Stomach smooth muscle (tissue), 2 donors: ENCODE results near the gene SERPINE2.
"Not testable (repeated sequence)": the region's sequence is repeated elsewhere in the genome, so short reads cannot be mapped to it uniquely, and the experiment has no call there.

ENCODE experiments used
- H3K27ac ChIP-seq: one replicate; pipeline ENCODE4 v1.7.0; 2013; ENCODE audit warnings: mild to moderate bottlenecking, low read length, inconsistent platforms
- H3K27me3 ChIP-seq, 2 donors: one replicate each; pipeline ENCODE4 v1.7.0; 2013; ENCODE audit warnings: low read length in 2 of 2; ENCODE audit not compliant: insufficient read depth in 2 of 2, control insufficient read depth in 1 of 2
- H3K36me3 ChIP-seq, 2 donors: one replicate each; pipeline ENCODE4 v1.7.0; 2013; ENCODE audit warnings: low read length in 2 of 2; ENCODE audit not compliant: control insufficient read depth in 2 of 2, insufficient read depth in 2 of 2
- H3K4me1 ChIP-seq: one replicate; pipeline ENCODE4 v1.7.0; 2013; ENCODE audit warnings: low read length; ENCODE audit not compliant: control insufficient read depth, insufficient read depth
- H3K4me3 ChIP-seq, 2 donors: one replicate each; pipeline ENCODE4 v1.7.0; 2013; ENCODE audit warnings: low read length in 2 of 2
- H3K9ac ChIP-seq, 2 donors: one replicate each; pipeline ENCODE4 v1.7.0; 2013; ENCODE audit warnings: low read length in 2 of 2, mild to moderate bottlenecking in 1 of 2
- H3K9me3 ChIP-seq, 2 donors: one replicate each; pipeline ENCODE4 v1.7.0; 2013; ENCODE audit warnings: low read length in 2 of 2; ENCODE audit not compliant: control insufficient read depth in 2 of 2
- donor health status: healthy.
- donor health status: Pancreatic carcinoma.

The SERPINE2 gene

DNA sequence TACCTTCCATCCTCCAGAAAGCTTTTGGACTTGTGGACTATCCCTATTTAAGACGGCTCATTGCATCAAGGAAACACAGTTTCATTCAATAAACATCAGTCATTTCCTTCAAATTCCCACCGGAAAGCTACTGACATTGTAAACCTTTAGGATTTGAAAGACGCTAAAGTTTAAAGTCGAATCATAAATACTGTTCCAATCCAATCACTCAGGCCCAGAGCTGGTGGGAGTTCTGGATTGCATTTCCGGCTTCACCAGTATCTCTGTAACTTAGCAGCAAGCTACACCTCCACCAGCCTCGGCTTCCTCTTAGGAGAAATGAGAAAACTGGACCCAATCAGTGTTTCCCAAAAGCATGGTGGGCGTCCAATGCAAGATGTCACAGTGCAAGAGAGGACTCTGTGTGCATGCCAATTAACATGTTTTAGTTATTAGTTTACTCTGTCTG lies 95.5 kb downstream of the SERPINE2 start:
- peak overlapping the region; percentile 51 to 89 for H3K9ac ChIP-seq
- H3K9me3 ChIP-seq: no peaks in the 10 kb centered on the region
- H3K4me1 ChIP-seq: peaks cover 18% of the 10 kb centered on the region
- no peaks in the 10 kb centered on the region for H3K27me3 ChIP-seq
- H3K36me3 ChIP-seq: no peaks in the 10 kb centered on the region
- H3K4me3 ChIP-seq: peak overlapping the region; percentile 80 to 88
- no peak overlapping the region for H3K27ac ChIP-seq

DNA sequence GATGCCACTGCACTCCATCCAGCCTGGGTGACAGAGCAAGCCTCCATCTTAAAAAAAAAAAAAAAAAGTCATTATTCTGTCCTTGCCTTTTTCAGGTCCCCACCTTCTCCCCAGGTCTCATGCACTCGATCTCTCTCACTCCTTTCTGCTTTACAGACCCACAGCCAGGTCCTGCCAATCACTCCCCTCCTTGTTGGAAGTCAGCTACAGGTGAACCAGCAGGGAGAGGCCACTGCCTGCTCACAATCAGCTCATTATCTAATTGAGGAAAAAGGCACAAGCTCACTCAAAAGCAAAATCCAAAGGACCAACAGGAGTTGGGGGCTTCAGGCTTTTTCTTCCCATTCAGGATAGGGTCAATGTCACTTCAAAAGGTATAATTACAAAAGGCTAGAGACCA lies 96.0 kb downstream of the SERPINE2 start:
- no peaks in the 10 kb centered on the region for H3K27me3 ChIP-seq
- no peak overlapping the region for H3K27ac ChIP-seq
- H3K4me1 ChIP-seq: peaks cover 18% of the 10 kb centered on the region
- H3K4me3 ChIP-seq: peak overlapping the region; percentile 80 to 88
- no peaks in the 10 kb centered on the region for H3K36me3 ChIP-seq
- H3K9me3 ChIP-seq: no peaks in the 10 kb centered on the region
- H3K9ac ChIP-seq: no peak overlapping the region

DNA sequence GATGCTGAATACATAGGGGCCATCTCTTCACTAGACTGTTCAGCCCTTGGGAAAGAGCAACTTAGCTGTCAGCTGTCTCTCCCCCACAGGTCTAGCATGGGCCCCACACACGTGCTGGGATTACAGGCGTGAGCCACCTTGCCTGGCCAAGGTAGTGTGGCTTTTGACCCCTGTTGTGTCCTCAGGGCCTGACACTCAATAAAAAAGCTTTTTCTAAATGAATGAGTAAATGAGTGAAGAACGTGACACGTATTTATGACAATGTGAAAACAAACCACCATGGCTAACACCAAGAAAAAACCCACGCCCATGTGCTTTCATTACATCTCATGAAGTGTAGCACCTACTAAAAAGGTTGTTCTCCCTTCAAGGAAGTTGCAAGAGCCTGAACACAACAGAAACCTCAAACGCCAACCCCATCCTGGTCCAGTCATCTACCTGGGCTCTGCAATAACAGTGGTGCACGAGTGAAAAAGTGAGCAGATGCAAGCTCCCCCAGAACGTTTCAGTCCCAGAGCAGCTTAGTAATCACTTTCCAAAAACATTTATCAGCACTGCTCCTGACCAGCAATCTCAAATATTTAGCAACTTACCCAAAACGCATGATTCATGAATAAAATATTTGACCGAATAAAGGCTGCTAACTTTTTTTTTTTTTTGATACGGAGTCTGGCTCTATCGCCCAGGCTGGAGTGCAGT lies 97.4 kb downstream of the SERPINE2 start:
- H3K36me3 ChIP-seq: no peaks in the 10 kb centered on the region
- no peaks in the 10 kb centered on the region for H3K9me3 ChIP-seq
- H3K27me3 ChIP-seq: no peaks in the 10 kb centered on the region
- H3K9ac ChIP-seq: no peak overlapping the region
- no peak overlapping the region for H3K27ac ChIP-seq
- H3K4me3 ChIP-seq: no peak overlapping the region
- peaks cover 23% of the 10 kb centered on the region for H3K4me1 ChIP-seq

DNA sequence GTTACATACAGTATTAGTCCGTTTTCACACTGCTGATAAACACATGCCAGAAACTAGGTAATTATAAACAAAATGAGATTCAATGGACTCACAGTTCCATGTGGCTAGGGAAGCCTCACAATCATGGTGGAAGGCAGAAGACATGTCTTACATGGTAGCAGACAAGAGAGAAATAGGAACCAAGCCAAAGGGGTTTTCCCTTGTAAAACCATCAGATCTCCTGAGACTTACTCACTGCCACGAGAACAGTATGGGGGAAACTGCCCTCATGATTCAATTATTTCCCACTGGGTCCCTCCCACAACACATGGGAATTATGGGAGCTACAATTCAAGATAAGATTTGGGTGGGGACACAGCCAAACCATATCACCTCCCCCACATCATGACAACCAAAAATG lies 99.6 kb downstream of the SERPINE2 start:
- H3K4me3 ChIP-seq, H3K27ac ChIP-seq, H3K9ac ChIP-seq, H3K27me3 ChIP-seq, H3K9me3 ChIP-seq, H3K36me3 ChIP-seq: not testable (repeated sequence)
- H3K4me1 ChIP-seq: peaks cover 25% of the 10 kb centered on the region

DNA sequence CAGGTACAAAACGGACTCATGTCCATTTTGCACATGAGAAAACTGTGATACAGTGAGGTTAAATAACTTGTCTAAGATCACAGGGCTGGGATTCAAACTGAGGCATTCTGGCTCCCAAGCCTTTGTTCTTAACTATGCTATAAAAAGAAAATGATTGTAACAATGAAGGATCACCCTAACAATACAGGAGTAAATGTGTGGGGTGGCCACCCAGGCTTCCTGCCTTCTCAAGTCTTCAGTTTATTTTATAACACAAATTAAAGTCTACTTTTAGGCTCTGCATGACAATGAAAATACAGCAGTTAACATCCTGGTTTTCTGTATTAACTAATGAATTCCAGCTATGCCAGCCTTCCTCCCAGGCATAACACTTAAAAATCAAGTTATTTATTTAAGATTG lies 101.6 kb downstream of the SERPINE2 start:
- Histone ChIP-seq H3K27ac (no peak overlapping the region), H3K9me3 (no peaks in the 10 kb centered on the region)

DNA sequence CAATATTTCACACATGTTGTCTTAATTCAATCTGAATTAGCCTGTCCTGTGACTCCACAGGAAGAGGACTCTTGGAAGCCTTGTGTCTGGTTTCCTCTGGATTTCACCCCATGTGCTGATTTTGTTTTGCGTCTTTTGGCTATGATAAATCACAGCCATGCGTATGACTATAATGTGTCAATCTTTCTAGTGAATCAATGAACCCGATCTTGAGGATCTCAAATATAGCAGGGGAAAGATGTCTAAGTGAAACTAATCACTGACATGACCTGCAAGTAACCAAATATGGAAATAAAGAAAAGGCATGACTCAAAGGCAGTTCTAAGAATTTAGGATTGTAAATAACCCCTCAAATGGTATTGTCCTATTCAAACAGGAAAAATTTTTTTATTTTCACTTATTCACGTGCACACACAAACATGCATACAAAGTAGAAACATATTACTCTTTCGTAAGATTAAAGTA lies 102.2 kb downstream of the SERPINE2 start:
- H3K9ac ChIP-seq: no peak overlapping the region
- H3K4me1 ChIP-seq: peaks cover 17% of the 10 kb centered on the region
- no peak overlapping the region for H3K27ac ChIP-seq

More for the DNA sequence above, 101.6 kb downstream of the SERPINE2 start:
- Histone ChIP-seq H3K4me1 (peaks cover 17% of the 10 kb centered on the region), H3K4me3 (no peak overlapping the region), H3K9ac (no peak overlapping the region), H3K27me3 (no peaks in the 10 kb centered on the region), H3K36me3 (no peaks in the 10 kb centered on the region)

DNA sequence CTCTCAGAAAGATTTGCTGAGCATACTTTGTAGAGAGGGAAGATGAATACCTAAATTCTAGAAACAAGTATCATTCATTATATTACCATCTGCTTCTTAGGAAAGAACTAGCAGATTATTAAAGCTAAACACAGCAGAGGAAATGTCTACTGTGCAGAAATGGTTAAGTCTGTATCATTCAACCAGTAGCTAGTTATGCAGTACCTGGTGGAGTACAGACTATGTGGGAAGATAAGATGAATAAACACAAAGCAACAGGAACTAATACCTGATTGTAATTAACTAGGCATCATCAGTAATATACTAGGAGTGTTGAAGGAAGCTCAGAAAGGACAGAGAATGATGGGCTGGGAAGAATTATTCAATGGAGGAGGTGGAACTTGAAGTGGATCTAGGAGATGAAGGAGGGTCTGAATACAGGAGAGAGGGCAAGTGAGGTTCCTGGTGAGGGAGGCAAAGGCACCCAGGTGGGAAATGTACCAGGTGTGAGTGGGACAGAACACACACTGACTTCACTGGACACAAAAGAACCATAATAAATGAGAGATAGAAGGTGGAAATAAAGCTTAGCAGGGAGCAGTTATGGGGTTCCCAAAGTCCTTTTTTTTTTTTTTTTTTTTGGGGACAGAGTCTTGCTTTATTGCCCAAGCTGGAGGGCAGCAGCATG lies 103.5 kb downstream of the SERPINE2 start:
- no peaks in the 10 kb centered on the region for H3K36me3 ChIP-seq
- no peaks in the 10 kb centered on the region for H3K9me3 ChIP-seq
- peaks cover 15% of the 10 kb centered on the region for H3K4me1 ChIP-seq
- H3K27ac ChIP-seq: no peak overlapping the region
- H3K4me3 ChIP-seq: no peak overlapping the region
- H3K9ac ChIP-seq: no peak overlapping the region
- no peaks in the 10 kb centered on the region for H3K27me3 ChIP-seq

More for the DNA sequence above, 102.2 kb downstream of the SERPINE2 start:
- no peaks in the 10 kb centered on the region for H3K36me3 ChIP-seq
- peak overlapping the region in 1 of 2 donors; percentile 9 for H3K4me3 ChIP-seq
- H3K9me3 ChIP-seq: no peaks in the 10 kb centered on the region
- no peaks in the 10 kb centered on the region for H3K27me3 ChIP-seq

DNA sequence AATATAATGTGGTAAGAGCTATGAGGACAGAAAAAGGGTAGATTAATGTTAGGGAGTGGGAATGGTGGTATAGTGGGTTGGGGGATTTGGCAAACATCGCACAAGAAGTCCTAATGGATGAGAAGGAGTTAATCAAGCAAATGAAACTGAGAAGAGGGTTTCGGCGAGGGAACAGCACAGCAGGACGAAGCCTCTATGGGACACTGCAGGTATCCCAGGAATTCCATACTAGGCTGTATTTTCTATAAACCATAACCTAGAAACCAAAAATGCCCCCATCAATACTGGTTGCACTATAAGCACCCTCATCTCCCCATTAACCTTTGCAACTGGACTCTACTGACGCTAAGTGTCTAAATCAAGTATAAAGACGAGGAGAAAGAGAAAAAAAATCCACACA lies 104.2 kb downstream of the SERPINE2 start:
- Histone ChIP-seq H3K27ac (no peak overlapping the region), H3K4me3 (no peak overlapping the region), H3K27me3 (no peaks in the 10 kb centered on the region), H3K4me1 (peaks cover 19% of the 10 kb centered on the region), H3K9ac (no peak overlapping the region), H3K36me3 (no peaks in the 10 kb centered on the region), H3K9me3 (no peaks in the 10 kb centered on the region)

DNA sequence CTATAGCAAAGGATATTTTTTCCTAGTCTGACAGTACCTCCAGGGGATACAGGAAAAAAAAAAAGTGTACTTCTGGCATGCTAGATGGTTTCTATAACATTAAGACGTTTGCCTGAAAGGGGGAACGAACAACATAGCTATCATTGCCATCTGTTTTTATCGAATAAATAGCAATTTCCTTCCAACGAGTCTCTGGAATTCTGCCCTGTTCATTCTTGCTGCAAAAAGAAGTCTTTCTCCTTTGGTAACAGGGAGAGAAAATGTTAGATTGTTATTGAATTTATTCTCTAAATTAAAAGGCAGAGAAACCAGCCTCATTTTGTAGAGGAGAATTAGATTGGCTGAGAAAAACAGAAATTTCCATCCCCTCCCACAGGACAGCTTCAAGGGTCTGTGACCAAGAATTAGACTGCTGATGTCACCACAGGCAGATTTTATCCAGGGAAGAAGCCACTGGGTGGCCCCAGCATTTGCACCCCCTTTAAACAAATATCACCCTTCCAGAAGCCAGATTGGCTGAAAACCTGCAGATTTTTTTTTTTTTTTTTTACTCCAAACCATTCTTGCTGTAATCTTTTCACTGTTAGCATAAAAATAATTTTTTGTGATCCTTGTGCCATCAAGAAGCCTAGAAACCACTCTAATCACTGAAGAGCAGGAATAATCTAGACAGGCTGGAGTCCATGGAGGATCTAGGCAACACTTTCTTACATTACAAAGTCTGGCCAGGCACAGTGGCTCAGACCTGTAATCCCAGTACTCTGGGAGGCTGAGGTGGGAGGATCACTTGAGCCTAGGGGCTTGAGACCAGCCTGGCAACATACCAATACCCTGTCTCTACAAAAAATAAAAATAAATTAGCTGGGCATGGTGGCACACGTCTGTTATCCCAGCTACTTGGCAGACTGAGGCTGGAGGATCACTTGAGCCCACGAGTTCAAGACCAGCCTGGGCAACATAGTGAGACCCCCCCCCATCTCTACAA lies 106.0 kb downstream of the SERPINE2 start:
- Histone ChIP-seq H3K27me3 (no peaks in the 10 kb centered on the region), H3K9me3 (no peaks in the 10 kb centered on the region), H3K4me3 (no peak overlapping the region), H3K27ac (no peak overlapping the region), H3K9ac (no peak overlapping the region), H3K36me3 (no peaks in the 10 kb centered on the region), H3K4me1 (peaks cover 22% of the 10 kb centered on the region)

DNA sequence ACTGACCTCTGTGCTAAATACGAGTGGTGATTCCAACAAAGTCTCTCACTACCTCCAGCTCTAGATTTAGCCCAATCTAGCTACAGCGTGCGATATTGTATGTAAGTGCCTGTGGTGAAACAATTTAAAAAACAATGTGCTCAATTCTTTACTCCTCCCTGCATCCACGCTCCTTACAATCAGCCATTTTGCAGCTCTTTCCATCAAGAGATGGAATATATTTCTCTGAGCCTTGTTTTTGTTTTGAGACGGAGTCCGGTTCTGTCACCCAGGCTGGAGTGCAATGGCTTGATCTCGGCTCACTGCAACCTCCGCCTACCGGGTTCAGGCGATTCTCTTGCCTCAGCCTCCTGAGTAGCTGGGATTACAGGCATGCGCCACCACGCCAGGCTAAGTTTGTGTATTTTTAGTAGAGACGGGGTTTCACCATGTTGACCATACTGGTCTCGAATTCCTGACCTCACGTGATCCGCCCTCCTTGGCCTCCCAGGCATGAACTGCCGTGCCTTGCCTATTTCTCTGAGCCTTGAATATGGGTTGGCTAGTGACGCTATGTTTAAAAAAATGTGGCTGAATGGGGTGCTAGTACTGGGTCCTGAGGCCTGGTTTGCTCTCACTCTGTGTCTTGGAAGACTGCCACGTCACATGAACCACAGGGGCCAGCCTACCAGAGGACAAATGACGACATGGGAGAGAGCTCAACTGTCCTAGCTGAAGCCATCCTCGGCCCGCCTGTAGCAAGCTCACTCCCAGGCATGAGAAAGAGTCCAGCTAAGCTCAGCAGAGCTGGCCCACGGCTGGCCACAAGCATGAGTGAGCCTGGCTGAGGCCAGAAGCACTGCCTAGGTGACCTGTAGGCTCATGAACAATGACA lies 108.7 kb downstream of the SERPINE2 start:
- Histone ChIP-seq H3K9me3 (peaks cover 0 to 3% of the 10 kb centered on the region in 2 donors), H3K9ac (no peak overlapping the region), H3K27ac (no peak overlapping the region), H3K27me3 (no peaks in the 10 kb centered on the region), H3K4me1 (peaks cover 7% of the 10 kb centered on the region), H3K4me3 (no peak overlapping the region), H3K36me3 (no peaks in the 10 kb centered on the region)
